ENCODE results near the gene GJB2.

GJB2 gene

GRCh38 chr13:20198781-20199180, 6.0 kb upstream of the GJB2 start:
- Histone ChIP-seq H3K4me2 (ENCODE audit: low read depth, low read length, poor library complexity, severe bottlenecking) (no peak overlapping the region), H3K9me2 (replicated peaks; ENCODE audit: insufficient read depth, low read length) (no peaks in the 10 kb centered on the region), H3K27me3 (ENCODE audit: low read length) (no peaks in the 10 kb centered on the region), H3K36me3 (ENCODE audit: low read length) (no peaks in the 10 kb centered on the region), H3F3A (ENCODE audit: insufficient read depth) (no peaks in the 10 kb centered on the region), H4K20me1 (ENCODE audit: low read depth, low read length) (no peaks in the 10 kb centered on the region), H3K27ac (ENCODE audit: low read depth, low read length) (no peak overlapping the region), H3K9me3 (ENCODE audit: insufficient read depth, low read length) (peaks cover 4% of the 10 kb centered on the region; the same call in 1 of the 2 replicates), H3K9ac (ENCODE audit: low read length) (no peak overlapping the region), H2AFZ (ENCODE audit: low read depth, low read length, severe bottlenecking) (no peak overlapping the region), H3K79me2 (ENCODE audit: insufficient read depth, low read length) (no peaks in the 10 kb centered on the region), H3K4me3 (ENCODE audit: insufficient read depth, low read length, poor library complexity, severe bottlenecking) (no peak overlapping the region)
- no peak for TF ChIP-seq EZH2phosphoT487 (conservative IDR thresholded peaks at IDR 0.05; ENCODE audit: low read length)
- no peak for TF ChIP-seq CTCF (IDR thresholded peaks at IDR 0.05; ENCODE audit: insufficient read depth, low read length, poor library complexity, severe bottlenecking)

- H3K79me2 ChIP-seq (ENCODE audit: insufficient read depth, low read length): no peaks in the 10 kb centered on the region
- no peaks in the 10 kb centered on the region for H3K36me3 ChIP-seq (ENCODE audit: low read length)
- H4K20me1 ChIP-seq (ENCODE audit: low read depth, low read length): no peaks in the 10 kb centered on the region
- TF ChIP-seq EZH2phosphoT487 (conservative IDR thresholded peaks at IDR 0.05; ENCODE audit: low read length) (no peak), CTCF (IDR thresholded peaks at IDR 0.05; ENCODE audit: insufficient read depth, low read length, poor library complexity, severe bottlenecking) (peak; percentile 74)
- H3K27ac ChIP-seq (ENCODE audit: low read depth, low read length): no peak overlapping the region
- H3K9me2 ChIP-seq (replicated peaks; ENCODE audit: insufficient read depth, low read length): no peaks in the 10 kb centered on the region
- H3K9me3 ChIP-seq (ENCODE audit: insufficient read depth, low read length): peaks cover 4% of the 10 kb centered on the region; the same call in 1 of the 2 replicates
- H3K27me3 ChIP-seq (ENCODE audit: low read length): no peaks in the 10 kb centered on the region
- H3K4me3 ChIP-seq (ENCODE audit: insufficient read depth, low read length, poor library complexity, severe bottlenecking): no peak overlapping the region
- H2AFZ ChIP-seq (ENCODE audit: low read depth, low read length, severe bottlenecking): no peak overlapping the region
- no peaks in the 10 kb centered on the region for H3F3A ChIP-seq (ENCODE audit: insufficient read depth)
- H3K4me2 ChIP-seq (ENCODE audit: low read depth, low read length, poor library complexity, severe bottlenecking): no peak overlapping the region
- no peak overlapping the region for H3K9ac ChIP-seq (ENCODE audit: low read length)
Measured at GRCh38 chr13:20197361-20197834, 4.7 kb upstream of the GJB2 start.

- Histone ChIP-seq H3K4me3 (ENCODE audit: insufficient read depth, low read length, poor library complexity, severe bottlenecking) (no peak overlapping the region), H3K27me3 (ENCODE audit: low read length) (no peaks in the 10 kb centered on the region), H3K27ac (ENCODE audit: low read depth, low read length) (no peak overlapping the region), H3K9ac (ENCODE audit: low read length) (no peak overlapping the region), H3F3A (ENCODE audit: insufficient read depth) (no peaks in the 10 kb centered on the region), H3K9me3 (ENCODE audit: insufficient read depth, low read length) (no peaks in the 10 kb centered on the region), H2AFZ (ENCODE audit: low read depth, low read length, severe bottlenecking) (no peak overlapping the region), H3K79me2 (ENCODE audit: insufficient read depth, low read length) (no peaks in the 10 kb centered on the region), H4K20me1 (ENCODE audit: low read depth, low read length) (no peaks in the 10 kb centered on the region), H3K9me2 (replicated peaks; ENCODE audit: insufficient read depth, low read length) (no peaks in the 10 kb centered on the region), H3K4me2 (ENCODE audit: low read depth, low read length, poor library complexity, severe bottlenecking) (no peak overlapping the region), H3K36me3 (ENCODE audit: low read length) (no peaks in the 10 kb centered on the region)
- TF ChIP-seq CTCF (IDR thresholded peaks at IDR 0.05; ENCODE audit: insufficient read depth, low read length, poor library complexity, severe bottlenecking): no peak
- no peak for TF ChIP-seq EZH2phosphoT487 (conservative IDR thresholded peaks at IDR 0.05; ENCODE audit: low read length)
Measured at GRCh38 chr13:20195801-20196200, 3.1 kb upstream of the GJB2 start.

Data from SU-DHL-6 (cell line).